Heart left ventricle (tissue), 16 donors: ENCODE measurements around the gene PUS7. TPM values are rescaled to one million over a fixed set of nuclear protein-coding genes. Genes with fewer than 3 reads are reported as not detected.
"Not testable (repeated sequence)": the region's sequence is repeated elsewhere in the genome, so short reads cannot be mapped to it uniquely, and the experiment has no call there.

Experiments used
- ATAC-seq, 4 donors: fragments of 200-7000 bp; cut with Tn5 transposase; one replicate each; pipeline ENCODE4 v1.9.1; 2020 to 2022; ENCODE audit warnings: moderate library complexity in 4 of 4, mild to moderate bottlenecking in 3 of 4, moderate number of reproducible peaks in 1 of 4
- DNase-seq, 5 donors: peaks; one replicate each; pipeline ENCODE4 v3.0.0-alpha.2; 2020
- H3K27ac ChIP-seq, 12 donors: fragments of 200-600 bp; sonication (generic) in 4 of 12; one replicate each; pipeline versions ENCODE4 v1.5.0 to v1.8.0; 2016 to 2022; ENCODE audit warnings: mild to moderate bottlenecking in 2 of 12
- H3K27me3 ChIP-seq, 9 donors: fragments of 200-600 bp; sonication (generic) in 2 of 9; one replicate each; pipeline versions ENCODE4 v1.5.1 to v1.8.0; 2016 to 2022; ENCODE audit warnings: mild to moderate bottlenecking in 3 of 9
- H3K36me3 ChIP-seq, 9 donors: fragments of 200-600 bp; sonication (generic) in 2 of 9; one replicate each; pipeline versions ENCODE4 v1.5.0 to v1.8.0; 2018 to 2022; ENCODE audit warnings: mild to moderate bottlenecking in 2 of 9
- H3K4me1 ChIP-seq, 12 donors: fragments of 200-600 bp; sonication (generic) in 4 of 12; one replicate each; pipeline versions ENCODE4 v1.5.0 to v1.8.0; 2016 to 2022; ENCODE audit warnings: mild to moderate bottlenecking in 3 of 12
- H3K4me3 ChIP-seq, 12 donors: fragments of 200-600 bp; sonication (generic) in 4 of 12; one replicate each; pipeline versions ENCODE4 v1.5.0 to v1.8.0; 2017 to 2022; ENCODE audit warnings: mild to moderate bottlenecking in 9 of 12, moderate library complexity in 4 of 12
- H3K9me3 ChIP-seq, 12 donors: fragments of 200-600 bp; sonication (generic) in 4 of 12; one replicate each; pipeline versions ENCODE4 v1.5.0 to v1.8.0; 2016 to 2022; ENCODE audit warnings: mild to moderate bottlenecking in 1 of 12
- CTCF ChIP-seq, 12 donors: fragments of 200-600 bp; sonication (generic) in 4 of 12; IDR thresholded peaks; one replicate each; pipeline versions ENCODE4 v1.5.0 to v1.8.0; 2018 to 2022; ENCODE audit warnings: antibody characterized with exemption in 12 of 12, mild to moderate bottlenecking in 5 of 12
- POLR2A ChIP-seq, 2 donors: fragments of 450-650 bp; IDR thresholded peaks; one replicate each; pipeline ENCODE4 v1.6.1; 2017; ENCODE audit warnings: antibody characterized with exemption in 2 of 2, mild to moderate bottlenecking in 2 of 2, moderate library complexity in 2 of 2
- WGBS, 4 donors: extraction: QIAGEN DNeasy Blood & Tissue Kit in 2 of 4; methylation state at CpG; one replicate each; pipeline versions ENCODE4 v1.1.5 to v1.1.7; 2013 to 2018; 5-methylcytosine and 5-hydroxymethylcytosine counted together
- intact Hi-C, 10 donors: fragments of 100-400 bp; cut with DNase I; formaldehyde crosslinking; loops; one replicate each; pipeline versions ENCODE4 v1.11.1 to v1.14.2; 2022
- polyA plus RNA-seq, 2 donors: library from polyadenylated mRNA; stranded (reverse); fragments of 200-250 nt; gene quantifications; one replicate each; pipeline ENCODE4 v1.2.3, GENCODE V29; 2013
- total RNA-seq, 9 donors: library from RNA; depleted of rRNA in 2 of 9; stranded (reverse); fragments of >200 nt in 2 of 9; fragmentation: NEBNext Ultra II Directional in 3 of 9; extraction: Animal tissue kit (Norgen Biotek cat#: 25700) in 3 of 9; gene quantifications; one replicate each; pipeline versions ENCODE4 v1.1.0 to v1.2.4, GENCODE V29; 2016 to 2023
- donor health status: ischemic (EF 13 %, LVEDD 7.1; RV severe dilation, severe dysfunction).
- donor health status: healthy with polysubstance abuse.
- donor health status: DM: no; HTN: yes; CAD: no.
- donor health status: DM: no; HTN: no; CAD: no.
- donor health status: ischemic (EF 25% LVEDD 6.9; RV normal size, moderate dysfunction).
- donor health status: ischemic (EF 25% LVEDD 5.7; RV mildly dilated, moderate dysfunction).
- donor health status: healthy.
- donor health status: DM: yes; HTN: yes; CAD: no.
- donor health status: ischemic (EF 35%, LVEDD 5.7; RV mildly dilated, moderate dysfunction).
- donor health status: nonischemic (EF 11% LVEDD 7.7; RV severe dilation, severe dysfunction).
- donor health status: DM: yes; HTN: yes; CAD: no.
- donor health status: PGD.
- donor health status: ischemic (EF 29% LVEDD 5.4; RV normal size, mild dysfunction).
- donor health status: nonischemic (EF 23%, LVEDD 6.1; RV moderate dilation, normal function).

Gene PUS7
- total and polyA plus RNA-seq, 11 donors, result 1.9 to 7.9 (median 5.5) TPM

- H3K9me3 ChIP-seq, result no peaks in the 10 kb centered on the region
- peak within 1 kb of the TSS; percentile 57 to 99 (median 90) for H3K4me3 ChIP-seq
- WGBS, 4 donors, result 2 to 4% (median 3%) methylated on average over 24 to 42 of the region's 42 CpGs
- DNase-seq (peak; percentile 90 to 95 (median 91)), ATAC-seq (peak; percentile 99 to 100 (median 100))
- peaks cover 0 to 27% (median 18%) of the 10 kb centered on the region in 12 donors for H3K4me1 ChIP-seq
- intact Hi-C loops, result loop anchor here in 1 of 10 donors (1.0 kb wide), 1 partner anchor 10 kb away; the partner anchor contains the start of gene PUS7
- peak in 1 of 2 donors; percentile 69 for TF ChIP-seq POLR2A (IDR thresholded peaks at IDR 0.05)
- TF ChIP-seq CTCF (IDR thresholded peaks at IDR 0.05), result peak; percentile 59 to 94 (median 76)
- H3K36me3 ChIP-seq, result peaks cover 0 to 34% (median 22%) of the 10 kb centered on the region in 9 donors
- no peaks in the 10 kb centered on the region for H3K27me3 ChIP-seq
- H3K27ac ChIP-seq, result peak within 1 kb of the TSS; percentile 2 to 94 (median 86)
Measured at GRCh38 chr7:105531792-105532671, 10.0 kb upstream of the PUS7 start, which contains the start of gene RINT1. Gene RINT1 (plus strand): TSS chr7:105532201. CDS start chr7:105532316, 115 bp downstream.

GRCh38 chr7:105530546-105530945, 8.5 kb upstream of the PUS7 start:
- no peak for DNase-seq
- Histone ChIP-seq H3K27ac (no peak overlapping the region), H3K36me3 (peaks cover 0 to 19% (median 7%) of the 10 kb centered on the region in 9 donors), H3K9me3 (no peaks in the 10 kb centered on the region), H3K4me1 (peaks cover 0 to 27% (median 18%) of the 10 kb centered on the region in 12 donors), H3K27me3 (no peaks in the 10 kb centered on the region), H3K4me3 (no peak overlapping the region)
- 90 to 94% (median 93%) methylated on average over 20 of the region's 20 CpGs for WGBS, 4 donors
- intact Hi-C loops, result no loop called here
- no peak for ATAC-seq
- no peak for TF ChIP-seq POLR2A (IDR thresholded peaks at IDR 0.05)
- no peak for TF ChIP-seq CTCF (IDR thresholded peaks at IDR 0.05)

GRCh38 chr7:105530126-105530525, 8.1 kb upstream of the PUS7 start:
- peaks cover 0 to 27% (median 18%) of the 10 kb centered on the region in 12 donors for H3K4me1 ChIP-seq
- no peaks in the 10 kb centered on the region for H3K27me3 ChIP-seq
- ATAC-seq (no peak), DNase-seq (no peak)
- H3K9me3 ChIP-seq, result no peaks in the 10 kb centered on the region
- H3K4me3 ChIP-seq, result no peak overlapping the region
- TF ChIP-seq CTCF (IDR thresholded peaks at IDR 0.05) (no peak), POLR2A (IDR thresholded peaks at IDR 0.05) (no peak)
- H3K27ac ChIP-seq, result no peak overlapping the region
- intact Hi-C loops, result no loop called here
- H3K36me3 ChIP-seq, result peaks cover 0 to 15% (median 6%) of the 10 kb centered on the region in 9 donors
- WGBS, 4 donors, result 94 to 96% (median 94%) methylated on average over 10 of the region's 10 CpGs

- H3K27me3 ChIP-seq, ATAC-seq, intact Hi-C loops, H3K4me3 ChIP-seq, H3K27ac ChIP-seq, H3K36me3 ChIP-seq, DNase-seq, H3K9me3 ChIP-seq: not testable (repeated sequence)
- 86 to 96% (median 94%) methylated on average over 5 of the region's 5 CpGs for WGBS, 4 donors
- peaks cover 0 to 12% (median 8%) of the 10 kb centered on the region in 12 donors for H3K4me1 ChIP-seq
Measured at GRCh38 chr7:105527737-105528136, 5.7 kb upstream of the PUS7 start.
